Lower leg skin (tissue), 3 donors: ENCODE results near the gene NAALADL1.

Source experiments
- CTCF ChIP-seq, 3 donors: fragments of 450-650 bp; IDR thresholded peaks; one replicate each; pipeline ENCODE4 v1.5.1; 2016; ENCODE audit warnings: antibody characterized with exemption in 3 of 3, mild to moderate bottlenecking in 3 of 3, moderate library complexity in 2 of 3
- POLR2A ChIP-seq, 2 donors: fragments of 450-650 bp; IDR thresholded peaks; one replicate each; pipeline ENCODE4 v1.6.1; 2016 to 2017; ENCODE audit warnings: antibody characterized with exemption in 2 of 2, mild to moderate bottlenecking in 1 of 2, moderate library complexity in 1 of 2

DNA sequence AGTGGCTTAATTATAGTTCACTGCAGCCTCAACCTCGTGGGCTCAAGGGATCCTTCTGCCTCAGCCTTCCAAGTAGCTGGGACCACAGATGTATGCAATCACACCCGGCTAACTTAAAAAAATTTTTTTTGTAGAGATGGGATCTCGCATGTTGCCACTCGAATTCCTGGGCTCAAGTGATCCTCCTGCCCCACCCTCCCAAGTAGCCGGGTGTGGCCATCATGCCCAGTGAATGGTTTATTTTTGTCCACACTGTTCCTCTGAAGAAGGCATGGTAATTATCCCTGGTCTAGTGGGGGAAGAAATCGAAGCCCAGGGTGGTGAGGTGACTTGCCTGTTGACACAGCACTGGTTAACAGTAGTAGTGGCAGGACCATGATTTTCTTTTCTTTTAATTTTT is 15.5 kb downstream of the NAALADL1 start:
- TF ChIP-seq CTCF (IDR thresholded peaks at IDR 0.05) (no peak), POLR2A (IDR thresholded peaks at IDR 0.05) (no peak)
